Liver (tissue), 3 donors: ENCODE measurements around the gene B4GALT1.

Experiments
- HNF4A ChIP-seq, 2 donors: conservative IDR thresholded peaks; 2 replicates each; pipeline ENCODE4 v1.6.1; 2016; ENCODE audit warnings: antibody characterized with exemption in 2 of 2, mild to moderate bottlenecking in 2 of 2
- JUND ChIP-seq, 2 donors: IDR thresholded peaks; 2 replicates each; pipeline ENCODE4 v1.6.1; 2016; ENCODE audit warnings: antibody characterized with exemption in 2 of 2
- RXRA ChIP-seq, 2 donors: IDR thresholded peaks; 2 replicates each; pipeline ENCODE4 v1.6.1; 2017 to 2018; ENCODE audit warnings: antibody characterized with exemption in 2 of 2, mild to moderate bottlenecking in 1 of 2
- TAF1 ChIP-seq: conservative IDR thresholded peaks from 2 replicates; pipeline ENCODE4 v1.6.1; 2016; ENCODE audit warnings: antibody characterized with exemption, mild to moderate bottlenecking
- YY1 ChIP-seq: IDR thresholded peaks from 2 replicates; pipeline ENCODE4 v1.6.1; 2016; ENCODE audit warnings: antibody characterized with exemption, mild to moderate bottlenecking
- TF ChIP-seq, protein P1 (sequence below): fragments of 150-350 bp; IDR thresholded peaks from 2 replicates; pipeline ENCODE4 v1.5.1; 2017; ENCODE audit warnings: improper control_type of control experiment, low read depth, low read length; ENCODE audit not compliant: missing input control
- TF ChIP-seq, protein P2 (sequence below): IDR thresholded peaks from 2 replicates; pipeline ENCODE4 v1.6.1; 2016; ENCODE audit warnings: antibody characterized with exemption, mild to moderate bottlenecking
- TF ChIP-seq, protein P3 (sequence below): IDR thresholded peaks from 2 replicates; pipeline ENCODE4 v1.6.1; 2016; ENCODE audit warnings: antibody characterized with exemption
- donor health status: healthy.
- donor health status: healthy.

DNA sequence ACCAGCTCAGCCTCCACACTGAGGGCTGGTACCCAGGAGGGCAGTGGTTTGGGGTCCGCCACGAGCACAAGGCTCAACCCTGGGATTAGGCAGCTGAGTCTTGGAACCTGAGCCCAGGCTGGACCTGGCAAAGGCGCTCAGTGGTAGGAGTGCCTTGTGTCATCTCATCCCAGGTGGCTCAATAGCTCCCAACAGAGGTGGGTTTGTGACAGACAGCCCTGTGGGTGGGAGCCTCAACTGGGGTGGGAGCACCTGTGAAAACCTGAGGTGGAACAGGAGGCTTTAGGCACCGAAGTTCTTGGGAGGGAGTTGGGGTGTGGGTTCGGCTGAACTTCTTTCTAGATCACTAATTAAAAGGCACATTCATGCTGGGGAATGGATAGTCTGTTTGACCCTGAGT, 55.5 kb downstream of the B4GALT1 start:
- TF ChIP-seq, protein P1, sequence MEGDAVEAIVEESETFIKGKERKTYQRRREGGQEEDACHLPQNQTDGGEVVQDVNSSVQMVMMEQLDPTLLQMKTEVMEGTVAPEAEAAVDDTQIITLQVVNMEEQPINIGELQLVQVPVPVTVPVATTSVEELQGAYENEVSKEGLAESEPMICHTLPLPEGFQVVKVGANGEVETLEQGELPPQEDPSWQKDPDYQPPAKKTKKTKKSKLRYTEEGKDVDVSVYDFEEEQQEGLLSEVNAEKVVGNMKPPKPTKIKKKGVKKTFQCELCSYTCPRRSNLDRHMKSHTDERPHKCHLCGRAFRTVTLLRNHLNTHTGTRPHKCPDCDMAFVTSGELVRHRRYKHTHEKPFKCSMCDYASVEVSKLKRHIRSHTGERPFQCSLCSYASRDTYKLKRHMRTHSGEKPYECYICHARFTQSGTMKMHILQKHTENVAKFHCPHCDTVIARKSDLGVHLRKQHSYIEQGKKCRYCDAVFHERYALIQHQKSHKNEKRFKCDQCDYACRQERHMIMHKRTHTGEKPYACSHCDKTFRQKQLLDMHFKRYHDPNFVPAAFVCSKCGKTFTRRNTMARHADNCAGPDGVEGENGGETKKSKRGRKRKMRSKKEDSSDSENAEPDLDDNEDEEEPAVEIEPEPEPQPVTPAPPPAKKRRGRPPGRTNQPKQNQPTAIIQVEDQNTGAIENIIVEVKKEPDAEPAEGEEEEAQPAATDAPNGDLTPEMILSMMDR = no peak
- TF ChIP-seq, protein P2, sequence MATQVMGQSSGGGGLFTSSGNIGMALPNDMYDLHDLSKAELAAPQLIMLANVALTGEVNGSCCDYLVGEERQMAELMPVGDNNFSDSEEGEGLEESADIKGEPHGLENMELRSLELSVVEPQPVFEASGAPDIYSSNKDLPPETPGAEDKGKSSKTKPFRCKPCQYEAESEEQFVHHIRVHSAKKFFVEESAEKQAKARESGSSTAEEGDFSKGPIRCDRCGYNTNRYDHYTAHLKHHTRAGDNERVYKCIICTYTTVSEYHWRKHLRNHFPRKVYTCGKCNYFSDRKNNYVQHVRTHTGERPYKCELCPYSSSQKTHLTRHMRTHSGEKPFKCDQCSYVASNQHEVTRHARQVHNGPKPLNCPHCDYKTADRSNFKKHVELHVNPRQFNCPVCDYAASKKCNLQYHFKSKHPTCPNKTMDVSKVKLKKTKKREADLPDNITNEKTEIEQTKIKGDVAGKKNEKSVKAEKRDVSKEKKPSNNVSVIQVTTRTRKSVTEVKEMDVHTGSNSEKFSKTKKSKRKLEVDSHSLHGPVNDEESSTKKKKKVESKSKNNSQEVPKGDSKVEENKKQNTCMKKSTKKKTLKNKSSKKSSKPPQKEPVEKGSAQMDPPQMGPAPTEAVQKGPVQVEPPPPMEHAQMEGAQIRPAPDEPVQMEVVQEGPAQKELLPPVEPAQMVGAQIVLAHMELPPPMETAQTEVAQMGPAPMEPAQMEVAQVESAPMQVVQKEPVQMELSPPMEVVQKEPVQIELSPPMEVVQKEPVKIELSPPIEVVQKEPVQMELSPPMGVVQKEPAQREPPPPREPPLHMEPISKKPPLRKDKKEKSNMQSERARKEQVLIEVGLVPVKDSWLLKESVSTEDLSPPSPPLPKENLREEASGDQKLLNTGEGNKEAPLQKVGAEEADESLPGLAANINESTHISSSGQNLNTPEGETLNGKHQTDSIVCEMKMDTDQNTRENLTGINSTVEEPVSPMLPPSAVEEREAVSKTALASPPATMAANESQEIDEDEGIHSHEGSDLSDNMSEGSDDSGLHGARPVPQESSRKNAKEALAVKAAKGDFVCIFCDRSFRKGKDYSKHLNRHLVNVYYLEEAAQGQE = no peak
- TF ChIP-seq JUND (IDR thresholded peaks at IDR 0.05) (no peak), RXRA (IDR thresholded peaks at IDR 0.05) (no peak), YY1 (no peak), TAF1 (no peak), HNF4A (conservative IDR thresholded peaks at IDR 0.05) (no peak)
- TF ChIP-seq, protein P3, sequence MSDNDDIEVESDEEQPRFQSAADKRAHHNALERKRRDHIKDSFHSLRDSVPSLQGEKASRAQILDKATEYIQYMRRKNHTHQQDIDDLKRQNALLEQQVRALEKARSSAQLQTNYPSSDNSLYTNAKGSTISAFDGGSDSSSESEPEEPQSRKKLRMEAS = no peak
